EL (cell line): ENCODE results near the gene HOXC11.

ENCODE experiments used
- DNase-seq: peaks from one replicate; pipeline ENCODE4 v3.0.0-alpha.2; 2016

Gene HOXC11

DNA sequence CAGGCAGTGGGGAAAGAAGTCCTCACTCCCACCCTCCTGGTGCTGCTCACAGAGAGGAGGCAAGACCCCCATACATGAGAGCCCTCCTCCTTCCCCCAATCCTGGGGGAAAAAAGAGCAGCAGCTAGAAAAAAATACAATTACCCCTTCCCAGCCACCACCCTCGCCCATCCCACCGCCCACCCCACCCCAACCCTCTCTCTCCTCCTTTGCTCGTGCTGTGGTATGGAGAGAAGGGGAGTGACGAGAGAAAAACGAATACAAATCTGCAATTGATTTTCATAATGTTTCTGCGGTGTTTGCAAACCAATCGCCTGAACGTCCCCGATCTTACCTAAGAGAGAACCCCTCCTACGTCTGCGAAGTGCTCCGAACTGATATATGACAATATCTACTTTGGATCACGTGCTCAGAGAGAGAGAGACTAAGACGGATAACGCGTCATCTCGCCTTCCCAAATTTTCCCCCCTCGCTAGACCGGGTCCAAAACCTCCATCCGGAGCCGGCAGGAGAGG lies at the start of gene HOXC11:
HOXC11 (plus strand) TSS at position 405 of the 514 bp plus-strand sequence. CDS start 116 bp downstream, outside the sequence.
- DNase-seq = peak; percentile 41

DNA sequence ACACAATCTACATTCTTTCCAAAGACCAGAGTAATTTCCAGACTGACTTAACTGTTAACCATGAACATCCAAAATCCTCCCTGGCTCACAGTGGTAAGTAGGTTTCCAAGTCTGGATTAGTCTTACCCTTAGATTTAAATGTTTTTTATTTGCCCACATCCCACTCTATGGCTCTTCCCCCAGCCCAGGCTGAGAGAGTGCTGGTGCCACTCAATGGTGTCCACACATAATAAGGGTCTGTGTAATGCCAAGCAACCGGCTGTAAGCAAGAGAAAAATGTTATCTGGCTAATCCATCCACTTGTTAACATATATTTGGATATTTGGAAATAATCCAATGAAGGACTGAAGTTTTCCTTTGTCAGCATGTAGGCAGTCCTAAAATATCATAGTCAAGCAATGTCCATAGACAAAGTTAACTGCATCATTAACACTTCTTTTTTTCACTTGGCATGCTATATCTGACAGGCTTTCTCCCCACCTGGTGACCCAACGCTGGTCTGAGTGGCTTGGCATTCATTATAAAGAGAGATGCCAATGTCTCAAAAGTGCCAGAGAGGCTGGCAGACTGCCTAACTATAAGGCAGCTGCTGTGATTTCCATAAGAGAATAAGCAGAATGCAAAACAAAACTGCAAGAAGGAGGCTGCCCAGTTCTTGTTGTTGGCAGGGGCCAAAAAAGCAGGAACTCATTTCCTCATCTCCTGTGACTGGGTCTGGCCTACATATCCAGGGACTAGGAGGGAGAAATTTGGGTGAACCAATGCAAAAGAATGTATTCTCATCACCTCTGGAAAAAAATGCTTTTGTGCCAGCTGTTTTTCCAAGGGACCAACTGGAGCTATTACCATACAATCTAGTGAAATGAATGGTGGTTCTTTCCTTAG lies 48.2 kb upstream of the HOXC11 start:
- no peak for DNase-seq

GRCh38 chr12:53927220-53928029 lies 45.5 kb upstream of the HOXC11 start:
- DNase-seq = no peak

DNA sequence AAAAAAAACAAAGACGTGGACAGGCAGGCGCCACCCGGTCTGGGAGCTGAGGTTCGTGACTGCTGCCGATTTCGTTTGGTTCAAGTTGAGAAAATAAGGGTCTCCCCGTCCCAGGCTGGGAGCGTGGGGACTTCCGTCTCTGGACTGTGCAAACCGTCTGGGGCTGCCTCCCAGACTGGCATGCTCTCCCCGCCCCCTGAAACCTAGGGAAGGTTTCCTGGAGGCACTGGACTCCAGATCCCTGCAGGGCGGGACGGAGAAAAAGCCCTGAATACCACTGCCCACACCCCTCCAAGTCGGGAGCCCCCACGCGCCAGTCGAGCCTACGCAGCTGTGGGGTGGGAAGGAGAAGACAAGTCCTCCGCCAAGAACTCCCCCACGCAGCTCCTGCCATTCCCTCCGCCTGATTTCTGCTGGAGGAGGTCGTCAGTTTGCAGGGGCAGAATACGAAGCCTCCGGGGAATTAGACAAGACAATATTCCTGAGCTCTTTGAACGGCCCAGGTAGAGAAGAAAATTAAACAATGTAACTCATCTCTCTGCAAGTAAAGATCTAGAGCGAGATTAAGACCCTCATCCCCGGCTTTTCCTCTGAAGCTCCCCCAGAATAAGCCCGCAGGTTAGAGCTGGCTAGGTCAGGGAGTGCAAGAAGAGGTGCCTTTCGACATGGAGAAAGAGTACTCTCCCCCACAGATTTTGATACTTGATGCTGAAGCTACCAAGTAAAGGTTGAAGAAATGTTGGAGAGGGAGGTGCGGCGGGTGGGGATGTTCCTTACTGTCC lies 44.7 kb upstream of the HOXC11 start:
- no peak for DNase-seq

- no peak for DNase-seq
These were observed 43.4 kb upstream of the HOXC11 start for GRCh38 chr12:53929527-53929926.

DNA sequence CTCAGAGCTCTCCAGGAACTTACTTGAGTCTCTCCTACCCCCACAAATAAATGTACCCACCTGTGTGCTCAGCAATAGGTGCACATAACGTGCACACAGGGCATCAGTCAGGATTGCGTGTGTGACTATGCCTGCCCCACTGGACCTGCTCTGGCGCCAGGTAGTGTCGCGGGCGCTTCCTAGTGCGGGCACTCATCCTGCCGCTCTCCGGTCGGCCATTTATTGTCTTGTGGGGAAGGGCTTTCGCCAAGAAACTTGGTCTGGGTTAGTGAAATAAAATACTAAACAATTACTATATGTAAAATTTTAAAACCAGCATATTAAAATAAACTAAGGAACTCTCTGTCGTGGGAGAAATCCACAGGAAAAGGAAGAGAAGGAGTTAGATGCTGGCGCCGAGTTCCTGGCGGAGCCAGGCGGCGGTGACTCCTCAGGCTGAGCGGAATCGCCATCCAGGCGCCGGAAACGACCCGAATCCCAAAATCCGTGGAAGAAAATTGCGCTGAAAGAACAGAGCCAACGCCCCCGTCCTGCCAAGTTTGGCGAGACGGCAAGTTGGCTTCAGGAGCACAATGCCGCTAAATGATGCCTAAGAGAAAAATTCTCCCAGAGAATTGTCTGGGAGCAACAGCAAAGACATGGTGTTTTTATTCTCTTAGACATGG lies 42.2 kb upstream of the HOXC11 start:
- DNase-seq = no peak

DNA sequence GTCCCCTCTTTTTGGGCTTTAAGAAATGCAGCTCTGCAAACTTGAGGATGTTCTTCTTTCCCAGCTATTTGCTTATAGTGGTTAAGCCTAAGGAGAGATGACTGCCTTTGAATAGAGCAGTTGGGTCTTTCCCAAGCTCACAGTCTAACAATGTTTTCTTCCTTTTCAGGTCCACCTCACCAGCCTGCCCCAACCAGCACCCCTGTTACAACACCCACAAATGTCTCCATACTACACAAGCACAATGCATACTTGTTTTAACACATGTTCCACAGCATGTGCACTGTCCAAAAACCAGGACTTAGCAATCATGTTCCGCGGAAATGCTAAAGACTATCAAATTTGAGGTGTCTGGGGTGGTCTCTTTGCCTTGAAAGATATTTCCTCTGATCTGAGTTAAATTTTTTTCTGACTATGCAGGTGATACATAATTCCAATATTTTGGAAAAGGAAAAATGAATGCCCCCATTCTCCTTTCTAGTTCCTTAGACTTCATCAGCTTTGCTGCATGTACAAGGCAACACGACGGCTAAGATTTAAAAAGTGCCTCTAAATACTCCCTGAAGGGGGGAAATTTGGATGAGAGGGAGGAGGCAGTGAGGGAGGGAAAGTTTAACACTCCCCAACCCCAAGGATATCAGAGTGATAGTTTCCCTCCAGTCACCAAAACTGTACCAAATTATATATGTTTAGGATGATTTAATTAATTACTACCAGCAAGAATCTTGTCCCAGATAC lies 40.9 kb upstream of the HOXC11 start:
- no peak for DNase-seq

DNA sequence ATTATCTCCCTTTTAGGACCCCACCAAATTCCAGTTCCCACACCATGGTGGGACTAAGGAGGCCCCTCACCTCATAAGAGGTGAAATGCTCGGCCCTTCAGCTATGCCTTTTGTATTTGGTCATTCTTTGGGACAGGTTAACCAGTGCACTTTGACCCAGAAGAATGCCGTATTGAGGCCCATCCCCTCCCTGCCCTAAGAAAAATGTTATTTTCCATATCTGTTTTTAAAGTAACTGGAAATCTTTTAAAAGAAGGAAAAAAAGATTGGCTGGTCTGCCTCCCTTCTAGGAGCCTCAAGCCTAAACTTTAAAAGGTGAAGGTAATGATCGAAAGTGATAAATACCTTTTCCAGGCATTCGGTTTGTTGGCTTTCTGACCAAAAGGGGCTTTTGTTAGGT lies 40.0 kb upstream of the HOXC11 start:
- no peak for DNase-seq

DNA sequence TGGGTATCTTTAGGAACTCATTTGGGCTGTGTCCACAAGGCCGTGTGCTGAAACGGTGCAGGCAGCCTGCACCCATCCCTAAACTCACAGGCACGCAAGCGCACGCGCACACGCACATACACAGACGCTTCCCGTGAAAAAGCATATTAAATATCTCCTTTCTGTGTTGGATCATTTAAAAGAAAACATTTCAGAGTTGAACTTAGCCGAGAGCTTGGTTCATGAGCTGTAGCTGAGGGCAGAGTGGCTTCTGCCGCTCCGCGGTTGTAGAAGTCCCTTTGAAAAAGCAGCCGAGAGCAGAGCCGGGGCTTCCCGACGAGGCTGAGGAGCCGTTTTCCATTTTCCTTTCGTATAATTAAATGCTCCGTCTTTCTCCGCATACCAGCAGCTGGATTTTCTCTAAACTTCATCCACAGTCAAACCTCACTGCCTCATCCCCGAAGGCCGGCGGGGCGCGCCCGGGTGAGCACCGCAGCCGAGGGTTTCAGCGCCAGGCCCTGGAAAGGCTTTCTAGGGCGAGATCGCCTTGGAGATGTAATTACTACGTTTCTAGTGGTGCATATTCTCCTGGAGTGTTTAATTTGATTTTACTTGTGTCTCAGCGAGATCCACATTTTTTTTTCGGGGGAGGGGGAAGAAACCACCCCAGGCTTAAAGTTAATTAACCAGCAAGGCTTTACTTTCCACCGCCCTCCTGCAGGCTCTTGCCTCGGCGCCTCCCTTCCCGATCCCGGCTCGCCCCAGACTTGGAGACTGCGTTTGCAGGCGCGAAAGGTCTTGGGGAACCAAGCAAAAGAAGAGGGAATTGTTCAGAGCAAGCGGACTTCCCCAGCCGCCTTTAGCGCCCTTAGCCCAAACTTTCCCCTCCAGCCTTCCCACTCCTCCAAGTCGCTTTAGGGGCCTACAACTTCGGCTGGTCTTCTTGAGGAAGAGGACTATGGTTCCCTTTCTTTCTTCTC lies 37.3 kb upstream of the HOXC11 start:
- DNase-seq = no peak

DNA sequence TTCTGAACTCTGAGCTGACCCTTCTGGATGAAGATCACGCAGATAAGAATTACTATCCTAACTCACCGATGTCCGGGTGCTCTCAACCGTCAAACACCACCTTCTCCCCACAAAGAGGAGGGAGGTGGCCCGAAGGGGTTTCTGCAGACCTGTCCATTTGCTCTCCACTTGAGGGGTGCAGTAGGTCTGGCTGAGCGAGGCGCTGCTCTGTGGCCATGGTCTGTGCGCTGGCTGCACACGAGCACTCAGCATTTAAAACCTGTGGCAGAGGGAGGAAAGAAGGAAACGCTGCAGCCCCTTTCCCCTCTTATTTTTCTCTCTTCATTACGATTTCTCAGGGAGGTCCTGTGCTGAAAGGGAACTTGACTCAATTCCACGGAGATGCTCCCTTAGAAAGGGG lies 35.8 kb upstream of the HOXC11 start:
- DNase-seq = no peak

DNA sequence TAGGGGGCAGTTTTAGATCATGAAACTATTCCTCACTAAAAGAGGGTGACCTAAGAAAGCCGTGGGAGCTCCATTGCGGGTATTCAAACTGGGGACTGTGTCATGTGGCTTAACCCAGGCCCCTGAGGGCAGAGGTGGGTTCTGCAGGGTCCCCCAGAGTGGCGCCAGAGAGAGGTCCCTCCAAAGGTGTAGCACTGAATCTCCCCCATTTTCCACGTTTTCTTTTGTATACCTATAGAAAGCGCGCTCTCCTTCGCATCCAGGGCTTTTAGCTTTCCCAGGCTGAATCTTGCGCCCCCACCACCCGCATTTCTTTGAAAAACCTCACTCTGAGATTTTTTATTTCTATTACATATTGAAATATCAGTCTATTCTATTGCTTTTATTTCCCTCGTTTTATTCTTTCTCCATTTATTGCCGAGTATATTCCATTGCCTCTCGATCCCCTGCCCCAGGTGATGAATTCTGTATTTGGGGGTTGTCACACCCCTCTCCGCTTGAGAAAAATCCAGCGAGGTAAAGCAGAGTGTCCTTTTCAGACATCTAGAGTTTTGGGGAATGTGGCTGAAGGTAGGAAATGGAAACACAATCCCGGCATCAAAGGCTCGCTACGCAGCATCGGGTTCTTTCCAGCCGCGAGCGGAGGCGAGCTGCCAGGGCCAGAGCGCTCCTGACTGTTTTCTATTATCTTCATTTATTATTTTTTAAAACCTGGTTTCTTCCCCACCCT lies 35.2 kb upstream of the HOXC11 start:
- no peak for DNase-seq

- DNase-seq = peak; percentile 90
These were observed 34.4 kb upstream of the HOXC11 start, which contains the start of gene HOXC13 for GRCh38 chr12:53938326-53939140. Gene HOXC13 (plus strand): TSS chr12:53938831. CDS start chr12:53938907, 76 bp downstream.

- peak; percentile 67 for DNase-seq
These were observed 33.5 kb upstream of the HOXC11 start for GRCh38 chr12:53939141-53940108.

DNA sequence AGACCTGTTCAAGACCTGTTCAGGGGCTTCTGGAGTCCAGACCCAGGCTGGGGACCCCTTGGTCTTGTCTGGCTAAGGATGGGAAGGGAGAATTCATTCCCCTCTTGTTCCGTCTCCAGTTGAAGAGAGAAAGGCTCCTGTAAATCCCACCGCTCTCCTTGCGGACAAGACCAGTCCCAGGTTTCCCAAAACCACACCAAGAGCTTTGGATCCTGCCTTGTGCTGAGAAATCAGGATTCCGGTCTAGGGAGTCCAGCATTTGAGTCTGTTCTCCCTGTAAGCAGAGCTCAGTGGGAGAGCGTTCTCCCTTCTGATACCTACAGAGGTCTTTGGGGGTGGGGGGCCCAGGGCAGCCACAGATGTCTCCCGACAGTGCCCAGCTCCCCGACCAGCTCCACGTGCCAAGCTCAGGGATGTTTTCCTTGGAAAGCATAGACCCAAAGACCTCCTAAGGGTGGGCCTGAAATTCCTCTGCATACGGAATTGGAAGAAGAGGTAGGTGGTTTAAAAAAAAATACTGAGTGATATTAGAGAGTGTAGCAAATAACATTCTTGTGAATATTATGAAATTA lies 32.4 kb upstream of the HOXC11 start:
- no peak for DNase-seq

- DNase-seq = no peak
These were observed 31.7 kb upstream of the HOXC11 start for GRCh38 chr12:53941187-53941586.

DNA sequence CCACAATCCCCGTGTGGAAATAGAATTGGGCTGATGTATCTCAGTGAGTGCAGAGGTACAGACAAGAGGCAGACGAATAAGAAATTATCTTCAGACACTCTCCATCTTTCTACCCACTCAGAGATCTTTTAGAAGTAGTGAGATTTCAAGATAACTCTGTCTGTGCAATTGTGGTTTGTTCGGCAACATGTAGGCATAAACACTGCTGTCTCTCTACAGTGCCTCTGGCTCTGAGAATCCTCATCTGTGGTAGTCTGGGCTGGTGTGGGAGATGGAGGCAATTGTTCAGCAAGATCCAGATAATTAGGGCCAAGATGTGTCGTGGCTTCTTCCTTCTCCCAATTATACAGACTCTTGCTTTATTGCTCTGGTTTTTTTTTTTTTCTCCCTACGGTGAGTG lies 31.2 kb upstream of the HOXC11 start:
- no peak for DNase-seq

DNA sequence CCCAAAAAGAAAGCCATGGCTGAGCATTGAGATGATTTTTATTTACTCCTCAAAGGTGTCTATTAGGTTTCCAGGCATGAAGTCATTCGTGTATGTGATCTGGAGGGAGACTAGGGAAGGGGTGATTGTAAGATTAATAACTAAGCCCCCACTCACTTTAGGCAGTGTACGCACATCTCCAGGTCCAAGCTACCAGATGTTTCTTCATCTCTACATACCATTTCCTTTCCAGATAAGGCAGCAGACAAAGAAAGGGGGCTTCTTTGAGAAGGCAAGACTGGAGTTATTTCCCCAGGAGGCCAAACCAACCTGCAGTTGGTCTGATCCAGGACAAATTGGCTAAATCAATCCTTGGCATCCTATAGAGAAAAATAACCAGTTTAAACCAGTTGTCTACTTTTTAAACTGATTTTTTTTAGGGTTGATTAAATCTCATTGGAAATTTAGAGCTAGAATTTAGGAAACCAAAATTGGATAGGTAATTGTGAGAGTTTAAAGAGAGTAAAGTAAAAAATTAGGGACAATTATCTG lies 30.4 kb upstream of the HOXC11 start:
- no peak for DNase-seq
